HG03439 (cell line): ENCODE results near the gene PRSS2.

ENCODE experiments used
- ATAC-seq: cut with Tn5 transposase; IDR thresholded peaks from one replicate; pipeline ENCODE4 v1.9.1; 2021; ENCODE audit warnings: mild to moderate bottlenecking, moderate library complexity; ENCODE audit not compliant: unreplicated experiment

PRSS2 gene

DNA sequence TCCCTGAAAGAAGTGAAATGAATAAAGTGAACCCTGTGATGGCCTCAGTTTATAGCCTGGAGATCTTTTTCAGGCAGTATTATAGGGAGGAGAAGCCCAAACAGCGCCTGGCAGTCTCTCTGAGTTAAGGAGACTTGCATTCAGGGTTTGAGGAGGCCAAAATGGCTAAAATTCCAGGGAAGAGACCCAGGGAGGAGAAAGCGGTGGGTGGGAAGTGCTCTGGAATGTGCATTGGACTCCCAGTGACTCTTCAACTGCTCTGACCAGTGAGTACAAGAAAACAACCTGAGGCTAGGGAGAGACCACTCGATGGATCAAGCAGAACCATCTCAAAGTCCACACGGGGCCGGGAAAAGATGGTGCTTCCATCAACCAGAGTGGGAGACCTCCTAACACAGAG, 48.8 kb downstream of the PRSS2 start:
- no peak for ATAC-seq

DNA sequence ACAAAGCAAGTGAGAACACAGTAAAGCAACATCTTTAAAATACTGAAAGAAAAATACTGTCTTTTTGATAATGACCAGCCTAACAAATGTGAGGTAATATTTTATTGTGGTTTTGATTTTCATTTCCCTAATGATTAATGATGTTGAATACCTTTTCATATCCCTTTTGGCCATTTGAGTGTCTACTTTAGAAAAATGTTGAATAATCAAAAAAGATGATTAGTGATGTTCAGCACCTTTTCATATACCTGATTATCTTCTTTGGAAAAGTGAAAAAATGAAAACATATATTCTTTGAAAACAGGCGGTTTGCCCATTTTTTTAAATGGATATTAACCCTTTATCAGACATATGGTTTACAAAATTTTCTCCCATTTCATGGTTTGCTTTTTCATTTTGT, 51.9 kb downstream of the PRSS2 start:
- no peak for ATAC-seq
